GM18502 (cell line): ENCODE data around the gene LGALS4.
"Not testable (repeated sequence)": the region's sequence is repeated elsewhere in the genome, so short reads cannot be mapped to it uniquely, and the experiment has no call there.

Experiments
- ATAC-seq: cut with Tn5 transposase; IDR thresholded peaks from one replicate; pipeline ENCODE4 v1.9.1; 2021; ENCODE audit warnings: mild to moderate bottlenecking; ENCODE audit not compliant: unreplicated experiment, poor library complexity

LGALS4 gene

DNA sequence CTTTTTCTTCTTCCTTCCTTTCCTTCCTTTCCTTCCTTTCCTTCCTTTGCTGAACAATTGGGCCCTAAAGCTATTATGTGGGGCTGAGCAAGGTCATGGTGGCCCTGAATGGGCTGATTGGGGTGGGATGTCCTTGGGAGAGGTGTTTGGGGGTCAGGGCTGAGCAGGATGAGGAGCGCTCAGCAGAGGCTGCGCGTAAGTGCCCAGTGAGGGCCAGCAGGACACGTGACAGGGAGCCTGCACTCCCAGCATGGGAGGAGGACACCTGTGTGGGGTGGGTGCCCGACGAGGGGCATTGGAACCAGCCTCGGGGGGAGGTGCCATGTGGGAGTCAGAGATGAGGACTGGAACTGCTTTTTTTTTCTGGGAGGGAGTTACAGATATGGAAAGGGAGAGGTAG, 34.0 kb downstream of the LGALS4 start:
- no peak for ATAC-seq

DNA sequence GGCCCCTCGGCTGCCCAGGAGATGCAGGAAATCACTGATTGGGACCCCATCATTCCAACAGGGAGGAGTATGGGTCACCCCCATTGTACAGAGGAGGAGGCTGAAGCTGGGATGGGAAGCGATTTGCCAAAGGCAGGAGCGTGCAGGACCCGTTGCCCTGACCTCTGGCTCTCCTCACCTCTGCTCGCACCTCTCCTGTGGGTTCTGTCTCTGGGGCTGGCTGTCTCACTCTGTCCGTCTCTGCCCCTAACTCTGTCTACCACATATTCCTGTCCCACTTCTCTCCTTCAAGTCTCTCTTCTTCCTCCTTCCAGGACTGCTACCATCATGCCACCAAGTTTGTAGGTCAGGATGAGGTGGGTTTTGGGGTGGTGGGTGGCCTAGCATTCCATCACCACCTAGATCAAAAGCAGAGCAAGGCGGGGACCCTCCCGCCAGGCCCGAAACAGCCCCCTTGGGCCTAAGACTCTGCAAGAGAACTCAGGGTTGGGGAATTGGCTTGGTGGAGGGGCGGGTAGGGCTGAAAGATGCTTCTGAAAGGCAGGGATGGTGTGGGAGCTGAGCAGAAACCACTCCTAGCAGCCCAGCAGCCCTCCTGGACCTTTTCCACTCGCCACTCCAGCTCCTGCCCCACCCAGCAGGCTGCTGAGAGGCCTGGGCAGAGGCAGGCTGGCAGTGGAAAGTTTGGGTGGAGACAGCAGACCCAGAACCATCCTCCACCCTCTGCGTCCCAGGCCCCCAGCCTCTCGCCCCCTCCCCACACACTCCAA, 38.4 kb downstream of the LGALS4 start:
- ATAC-seq = no peak

DNA sequence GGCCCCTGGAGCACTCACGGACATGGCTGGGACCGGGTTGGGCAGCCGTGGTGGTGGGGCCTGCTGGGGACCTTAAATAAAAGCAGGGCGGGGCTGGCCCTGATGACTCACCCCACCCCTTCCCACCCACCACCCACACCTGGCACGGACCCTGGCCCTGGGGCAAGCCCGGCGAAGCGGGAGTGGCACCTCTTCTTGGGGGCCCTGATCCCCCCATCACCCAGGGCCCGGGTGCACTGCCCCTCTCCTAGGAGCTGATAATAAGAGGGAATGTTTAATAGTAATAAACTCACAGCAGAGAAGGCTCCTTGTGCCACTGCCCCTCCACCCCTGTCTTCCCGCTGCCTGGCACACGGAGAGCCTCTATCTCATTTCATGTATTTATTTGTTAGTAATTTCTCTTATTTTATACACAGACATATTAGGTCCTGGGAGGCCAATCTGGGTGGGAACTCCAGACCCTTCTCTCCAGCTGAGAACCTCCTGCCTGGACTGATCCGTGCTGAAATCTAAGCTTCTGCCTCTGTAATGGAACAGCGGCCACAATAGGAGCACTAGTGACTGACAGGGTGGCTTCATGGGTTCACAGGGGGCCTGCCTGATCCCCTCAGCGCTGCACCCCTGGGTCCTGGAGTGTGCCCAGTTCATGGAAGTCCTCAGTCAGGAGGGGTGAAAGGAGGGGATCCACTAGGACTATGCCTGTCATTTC, 39.1 kb downstream of the LGALS4 start, which contains the start of gene LGALS7:
Gene LGALS7 (minus strand): TSS at position 49 of the 709 bp plus-strand sequence. CDS start 25 bp downstream, at position 24.
- no peak for ATAC-seq

DNA sequence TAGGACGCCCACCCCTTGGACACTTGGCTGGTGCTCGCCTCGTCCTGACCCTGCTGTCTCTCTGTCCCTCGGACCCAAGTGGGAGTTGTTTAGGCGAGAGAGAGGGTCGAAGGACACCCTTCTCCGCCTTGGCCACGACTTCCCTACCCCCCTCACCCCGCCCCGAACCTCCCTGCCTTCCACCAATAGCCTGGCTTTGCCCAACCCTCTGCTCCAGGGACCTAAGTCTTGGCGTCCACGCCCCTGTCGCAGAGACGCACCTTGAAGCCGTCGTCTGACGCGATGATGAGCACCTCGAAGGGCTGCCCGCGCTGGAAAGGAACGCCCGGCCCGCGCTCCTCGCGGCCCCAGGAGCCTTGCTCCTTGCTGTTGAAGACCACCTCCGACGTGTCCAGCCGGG, 41.2 kb downstream of the LGALS4 start:
- ATAC-seq = not testable (repeated sequence)

DNA sequence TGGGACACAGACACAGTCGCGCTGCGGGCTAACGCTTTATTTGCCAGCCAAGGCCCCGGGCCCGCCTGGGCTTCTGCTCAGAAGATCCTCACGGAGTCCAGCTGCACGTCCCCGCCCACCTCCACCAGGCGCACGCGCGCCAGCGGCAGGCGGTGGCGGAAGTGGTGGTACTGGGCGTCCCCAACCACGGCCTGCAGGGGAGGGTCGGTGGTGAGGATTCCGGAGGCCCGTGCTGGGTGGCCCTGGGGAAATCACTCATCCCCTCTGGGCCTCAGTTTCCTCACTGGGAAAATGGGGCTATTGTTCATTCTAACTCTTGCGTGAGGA, 41.8 kb downstream of the LGALS4 start:
- ATAC-seq = not testable (repeated sequence)

DNA sequence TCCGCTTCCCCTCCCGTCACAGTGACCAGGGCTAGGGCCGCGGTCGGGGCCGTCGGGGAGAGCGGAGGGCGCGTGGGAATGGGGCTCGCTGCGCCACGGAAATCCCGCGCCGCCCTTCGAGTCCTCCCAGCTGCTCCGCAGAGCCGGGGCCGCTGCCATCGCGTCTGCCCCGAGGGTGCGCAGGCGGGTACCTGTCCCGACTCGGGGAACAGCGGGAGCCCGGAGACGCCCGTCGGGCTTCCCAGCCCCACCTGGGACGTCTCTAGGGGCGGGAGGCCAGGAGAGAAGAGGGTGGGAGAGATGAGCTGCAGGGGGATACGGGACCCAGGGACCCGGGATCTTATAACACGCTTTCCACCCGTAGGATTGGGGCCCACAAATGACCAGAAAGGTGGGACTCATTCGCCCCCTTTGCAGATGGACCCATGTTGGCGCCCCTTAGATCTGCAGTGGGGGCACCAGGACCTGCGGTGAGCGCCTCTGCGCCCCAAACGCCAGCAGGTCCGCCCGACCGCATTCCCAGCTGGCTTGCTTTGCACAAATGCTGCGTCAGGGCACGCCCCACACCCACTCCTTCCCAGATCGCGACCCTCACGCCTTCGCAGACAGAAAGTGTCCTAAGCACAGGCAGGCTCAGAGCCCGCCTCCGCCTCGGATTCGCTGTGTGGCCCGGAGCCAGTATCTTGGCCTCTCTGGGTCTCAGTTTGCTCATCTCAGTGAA, 42.4 kb downstream of the LGALS4 start:
- ATAC-seq = not testable (repeated sequence)

DNA sequence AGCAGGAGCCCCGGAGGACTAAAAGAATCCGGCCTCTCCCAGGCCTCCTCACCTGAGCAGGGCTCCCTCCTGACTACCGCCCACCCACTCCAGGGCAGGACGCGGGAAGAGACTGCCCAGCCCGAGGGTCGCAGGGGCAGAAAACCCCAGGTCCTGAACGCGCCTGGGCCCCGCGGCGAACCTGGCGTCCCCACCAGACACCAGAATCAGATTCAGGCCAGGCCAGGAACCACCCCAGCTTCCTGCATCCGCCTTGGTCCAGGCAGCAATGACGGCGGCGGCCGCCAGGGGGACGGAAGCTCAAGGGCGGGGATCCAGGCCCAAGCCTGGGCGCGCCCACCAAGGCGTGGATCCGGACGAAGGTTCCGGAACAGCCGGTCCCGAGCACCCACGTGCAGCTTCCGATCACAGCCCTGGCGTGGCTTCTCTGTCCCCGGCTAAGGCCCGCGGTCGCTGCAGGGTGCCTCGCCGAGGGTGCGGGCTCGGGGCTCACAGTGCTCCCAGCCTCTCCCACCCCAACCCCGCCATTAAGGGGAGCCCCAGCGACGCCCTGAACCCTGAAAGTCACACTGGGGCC, 43.0 kb downstream of the LGALS4 start:
- ATAC-seq = no peak

DNA sequence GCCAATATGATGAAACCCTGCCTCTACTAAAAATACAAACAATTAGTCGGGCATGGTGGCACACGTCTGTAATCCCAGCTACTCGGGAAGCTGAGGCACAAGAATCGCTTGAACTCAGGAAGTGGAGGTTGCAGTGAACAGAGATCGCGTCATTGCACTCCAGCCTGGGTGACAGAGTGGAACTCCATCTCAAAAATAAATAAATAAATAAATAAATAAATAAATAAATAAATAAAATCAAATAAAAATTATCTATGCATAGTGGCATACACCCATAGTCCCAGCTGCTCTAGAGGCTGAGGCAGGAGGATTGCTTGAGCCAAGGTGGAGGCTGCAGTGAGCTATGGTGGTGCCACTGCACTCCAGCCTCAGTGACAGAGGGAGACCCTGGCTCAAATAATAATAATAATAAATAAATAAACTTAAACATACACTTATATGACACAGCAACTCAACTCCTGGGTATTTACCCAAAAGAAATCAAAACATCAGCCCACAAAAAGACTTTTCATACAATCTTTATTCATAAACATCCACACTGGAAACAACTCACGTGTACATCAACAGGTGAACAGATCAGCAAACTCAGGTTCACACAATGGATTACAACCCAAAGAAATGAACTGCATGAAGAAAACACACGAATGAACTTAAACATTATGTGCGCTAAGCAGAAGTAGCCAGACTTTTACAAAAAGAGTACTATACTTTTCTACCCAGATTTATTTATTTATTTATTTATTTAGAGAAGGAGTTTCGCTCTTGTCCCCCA, 46.3 kb downstream of the LGALS4 start:
- no peak for ATAC-seq

DNA sequence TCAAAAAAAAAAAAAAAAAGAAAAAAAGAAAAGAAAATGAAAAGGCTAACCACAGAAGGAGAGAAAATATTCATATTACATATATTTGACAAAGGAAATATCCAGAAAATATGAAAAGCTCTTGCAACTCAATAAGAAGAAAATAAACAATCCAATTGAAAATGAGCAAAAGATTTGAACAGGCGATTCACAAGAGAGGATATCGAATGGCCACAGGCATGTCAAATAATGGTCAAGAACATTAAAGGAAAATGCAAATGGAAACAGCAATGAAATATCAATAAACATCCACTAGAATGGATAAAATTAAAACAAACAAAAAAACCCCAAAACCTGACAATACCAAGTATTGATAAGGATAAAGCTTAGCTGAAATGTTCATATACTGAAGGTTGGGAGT, 47.5 kb downstream of the LGALS4 start:
- no peak for ATAC-seq

DNA sequence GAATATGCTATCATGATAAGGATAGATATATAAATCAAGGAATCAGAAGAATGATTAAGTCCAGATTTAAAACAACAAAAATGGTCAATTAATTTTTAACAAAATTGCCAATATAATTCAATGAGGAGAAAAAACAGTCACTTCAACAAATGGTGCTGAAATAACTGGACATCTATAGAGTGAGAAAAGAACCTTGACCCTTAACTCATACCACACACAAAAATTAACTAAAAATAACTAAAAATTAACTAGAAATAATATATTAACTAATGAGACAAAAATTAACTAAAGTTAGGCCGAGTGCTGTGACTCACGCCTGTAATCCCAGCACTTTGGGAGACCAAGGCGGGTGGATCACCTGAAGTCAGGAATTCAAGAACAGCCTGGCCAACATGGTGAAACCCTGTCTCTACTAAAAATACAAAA, 48.9 kb downstream of the LGALS4 start:
- no peak for ATAC-seq

DNA sequence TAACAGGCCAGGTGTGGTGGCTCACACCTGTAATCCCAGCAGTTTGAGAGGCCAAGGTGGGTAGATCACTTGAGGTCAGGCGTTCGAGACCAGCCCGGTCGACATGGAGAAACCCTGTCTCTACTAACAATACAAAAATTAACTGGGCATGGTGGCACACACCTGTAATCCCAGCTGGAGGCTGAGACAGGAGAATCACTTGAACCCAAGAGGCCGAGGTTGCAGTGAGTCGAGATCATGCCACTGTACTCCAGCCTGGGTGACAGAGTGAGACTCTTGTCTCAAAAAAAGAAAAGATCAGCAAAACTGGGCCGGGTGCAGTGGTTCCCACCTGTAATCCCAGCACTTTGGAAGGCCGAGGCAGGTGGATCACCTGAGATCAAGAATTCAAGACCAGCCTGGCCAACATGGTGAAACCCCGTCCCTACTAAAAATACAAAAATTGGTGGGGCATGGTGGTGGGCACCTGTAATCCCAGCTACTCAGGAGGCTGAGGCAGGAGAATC, 50.8 kb downstream of the LGALS4 start:
- not testable (repeated sequence) for ATAC-seq

DNA sequence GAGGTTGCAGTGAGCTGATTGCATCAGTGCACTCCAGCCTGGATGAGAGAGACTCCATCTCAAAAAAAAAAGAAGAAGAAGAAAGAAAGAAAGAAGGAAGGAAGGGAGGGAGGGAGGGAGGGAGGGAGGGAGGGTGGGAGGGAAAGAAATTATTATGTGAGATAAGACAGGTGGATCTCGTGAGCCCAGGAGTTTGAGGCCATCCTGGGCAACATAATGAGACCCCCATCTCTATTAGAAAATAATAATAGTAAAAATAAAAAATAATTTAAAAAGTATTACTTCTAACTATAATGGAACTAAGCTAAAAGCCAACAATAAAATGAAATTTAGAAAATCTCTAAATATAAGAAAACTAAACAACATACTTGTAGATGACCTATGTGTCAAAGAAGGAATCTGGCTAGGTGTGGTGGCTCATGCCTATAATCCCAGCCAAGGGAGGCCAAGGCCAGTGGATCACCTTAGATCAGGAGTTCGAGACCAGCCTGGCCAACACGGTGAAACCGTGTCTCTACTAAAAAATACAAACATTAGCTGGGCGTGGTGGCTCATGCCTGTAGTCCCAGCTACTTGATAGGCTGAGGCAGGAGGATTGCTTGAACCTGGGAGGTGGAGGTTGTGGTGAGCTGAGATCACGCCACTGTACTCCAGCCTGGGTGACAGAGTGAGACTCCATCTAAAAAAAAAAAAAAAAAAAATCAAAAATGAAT, 51.8 kb downstream of the LGALS4 start:
- ATAC-seq = not testable (repeated sequence)

DNA sequence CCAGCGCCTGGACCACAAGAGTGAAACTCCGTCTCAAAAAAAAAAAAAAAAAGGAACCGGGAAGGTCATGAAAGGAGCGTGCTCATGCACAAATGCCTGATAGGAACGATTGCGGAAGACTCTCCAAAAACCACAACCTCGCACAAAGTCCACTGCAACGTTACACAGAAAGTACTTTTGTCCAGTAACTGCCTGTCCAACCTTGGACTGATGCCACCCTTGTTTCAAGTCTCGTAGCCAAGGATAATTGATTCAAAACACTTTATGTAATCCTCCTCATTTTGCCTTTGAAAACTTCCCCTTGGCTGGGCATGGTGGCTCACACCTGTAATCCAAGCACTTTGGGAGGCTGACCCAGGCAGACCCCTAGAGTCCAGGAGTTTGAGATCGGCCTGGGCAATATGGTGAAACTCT, 53.1 kb downstream of the LGALS4 start:
- no peak for ATAC-seq

DNA sequence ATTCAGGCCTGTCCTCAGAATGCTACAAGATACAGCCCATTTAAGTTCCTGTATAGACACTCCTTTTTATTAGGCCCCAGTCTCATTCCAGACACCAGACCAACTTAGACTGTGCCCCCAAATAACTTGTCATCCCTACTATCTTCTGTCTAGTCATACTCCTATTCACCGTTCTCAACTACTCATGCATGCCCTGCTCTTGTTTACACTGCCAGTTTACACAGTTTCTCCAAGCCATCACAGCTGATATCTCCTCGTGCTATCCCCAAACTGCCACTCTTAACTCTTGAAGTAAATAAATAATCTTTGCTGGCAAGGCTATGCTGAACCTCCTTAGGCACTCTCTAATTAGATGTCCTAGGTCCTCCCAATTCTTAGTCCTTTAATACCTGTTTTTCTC, 58.5 kb downstream of the LGALS4 start:
- ATAC-seq = not testable (repeated sequence)

DNA sequence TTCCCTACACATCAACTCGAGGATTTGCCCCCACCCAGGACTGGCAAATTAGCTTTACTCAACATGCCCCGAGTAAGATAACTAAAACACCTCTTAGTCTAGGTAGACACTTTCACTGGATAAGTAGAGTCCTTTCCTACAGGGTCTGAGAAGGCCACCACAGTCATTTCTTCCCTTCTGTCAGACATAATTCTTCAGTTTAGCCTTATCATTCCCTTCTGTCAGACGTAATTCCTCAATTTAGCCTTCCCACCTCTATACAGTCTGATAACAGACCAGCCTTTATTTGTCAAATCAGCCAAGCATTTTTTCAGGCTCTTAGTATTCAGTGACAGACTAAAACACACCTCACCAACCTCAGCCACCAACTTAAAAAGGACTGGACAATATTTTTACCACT, 59.0 kb downstream of the LGALS4 start:
- ATAC-seq = not testable (repeated sequence)
